PC-9 (cell line): Measurements from ENCODE around the gene CPTP. TPM values are rescaled to one million over a fixed set of nuclear protein-coding genes. Genes with fewer than 3 reads are reported as not detected.

Experiments
- BruUV-seq: library from RNA; stranded (reverse); fragments of 400-500 nt; replicated peaks from 2 replicates; lab custom pipeline; 2021; lab: Mats Ljungman, UMichigan
- CTCF ChIA-PET: fragments of 300-600 bp; sonication (Branson Sonifier 250); formaldehyde crosslinking; loops from one replicate; lab custom pipeline; 2022; ENCODE audit warnings: antibody characterized with exemption; lab: Charles Lee
- POLR2A ChIA-PET: fragments of 300-600 bp; sonication (Branson Sonifier 250); formaldehyde crosslinking; loops from one replicate; lab custom pipeline; 2022; ENCODE audit warnings: antibody characterized with exemption; ENCODE audit not compliant: unreplicated experiment; lab: Charles Lee
- DNase-seq, 2 experiments: peaks; one replicate each; pipeline versions ENCODE4 v3.0.0 to v3.0.0-alpha.2; 2015 to 2022; ENCODE audit warnings: mixed read lengths in 1 of 2
- H2AFZ ChIP-seq: fragments of 200-600 bp; sonication (generic); 2 replicates; pipeline ENCODE4 v1.8.1; 2017; ENCODE audit warnings: antibody characterized with exemption
- H3F3A ChIP-seq: fragments of 200-600 bp; sonication (generic); 2 replicates; pipeline ENCODE4 v1.8.1; 2017; ENCODE audit warnings: antibody characterized with exemption, mild to moderate bottlenecking, low read depth; ENCODE audit not compliant: insufficient read depth
- H3K27ac ChIP-seq: fragments of 200-600 bp; sonication (generic); 2 replicates; pipeline ENCODE4 v1.6.1; 2016; ENCODE audit warnings: mixed run types
- H3K27me3 ChIP-seq: fragments of 200-600 bp; sonication (generic); 2 replicates; pipeline ENCODE4 v1.6.1; 2016; ENCODE audit warnings: low read depth, mixed run types; ENCODE audit not compliant: insufficient read depth
- H3K36me3 ChIP-seq: fragments of 200-600 bp; sonication (generic); 2 replicates; pipeline ENCODE4 v1.6.1; 2016; ENCODE audit warnings: low read depth, mixed run types
- H3K4me1 ChIP-seq: fragments of 200-600 bp; sonication (generic); replicated peaks from 2 replicates; pipeline ENCODE4 v1.6.1; 2016; ENCODE audit warnings: mixed run types; ENCODE audit not compliant: insufficient read depth
- H3K4me2 ChIP-seq: fragments of 200-600 bp; sonication (generic); 2 replicates; pipeline ENCODE4 v1.6.1; 2017; ENCODE audit warnings: mixed run types
- H3K4me3 ChIP-seq: fragments of 200-600 bp; sonication (generic); 2 replicates; pipeline ENCODE4 v1.6.1; 2016; ENCODE audit warnings: mixed run types
- H3K79me2 ChIP-seq: fragments of 200-600 bp; sonication (generic); 2 replicates; pipeline ENCODE4 v1.6.1; 2017; ENCODE audit warnings: low read depth, mixed run types
- H3K9me2 ChIP-seq: fragments of 200-600 bp; sonication (generic); 2 replicates; pipeline ENCODE4 v1.8.1; 2017; ENCODE audit warnings: mild to moderate bottlenecking; ENCODE audit not compliant: insufficient read depth
- H3K9me3 ChIP-seq: fragments of 200-600 bp; sonication (generic); 2 replicates; pipeline ENCODE4 v1.8.1; 2016; ENCODE audit warnings: low read depth; ENCODE audit not compliant: insufficient read depth
- H4K20me1 ChIP-seq: fragments of 200-600 bp; sonication (generic); 2 replicates; pipeline ENCODE4 v1.8.1; 2017; ENCODE audit not compliant: insufficient read depth
- CTCF ChIP-seq: fragments of 200-600 bp; sonication (generic); conservative IDR thresholded peaks from 2 replicates; pipeline ENCODE4 v1.6.1; 2017; ENCODE audit warnings: mixed run types, antibody characterized with exemption, mild to moderate bottlenecking, moderate library complexity
- EZH2 ChIP-seq: fragments of 200-600 bp; sonication (generic); IDR thresholded peaks from 2 replicates; pipeline ENCODE4 v1.8.0; 2017; ENCODE audit warnings: antibody characterized with exemption, low read depth
- intact Hi-C: fragments of 100-400 bp; cut with micrococcal nuclease; formaldehyde crosslinking; loops from one replicate; pipeline ENCODE4 v1.10.0; 2022; ENCODE audit not compliant: unreplicated experiment
- total RNA-seq: library from RNA; stranded (reverse); gene quantifications from 2 replicates; pipeline ENCODE4 v1.2.3, GENCODE V29; 2021

The CPTP gene
- total RNA-seq, 1 experiment from 2014 or later = 33.7 TPM

- H3K27ac ChIP-seq = no peak overlapping the region
- H2AFZ ChIP-seq = no peak overlapping the region
- H3K79me2 ChIP-seq = peaks cover 27% of the 10 kb centered on the region
These were observed 27.2 kb downstream of the CPTP start for GRCh38 chr1:1351511-1352427.

GRCh38 chr1:1352786-1353388, 28.3 kb downstream of the CPTP start:
- ChIA-PET CTCF (no interaction called here), POLR2A (no interaction called here)
- no peaks in the 10 kb centered on the region for H3K9me3 ChIP-seq
- no peak for DNase-seq
- TF ChIP-seq CTCF = no peak
- TF ChIP-seq EZH2 = no peak
- H3K27ac ChIP-seq = no peak overlapping the region
- H2AFZ ChIP-seq = no peak overlapping the region
- no peaks in the 10 kb centered on the region for H3K9me2 ChIP-seq
- intact Hi-C loops = no loop called here
- no TSS peak for BruUV-seq
- peaks cover 16% of the 10 kb centered on the region for H3K79me2 ChIP-seq
- no peaks in the 10 kb centered on the region for H4K20me1 ChIP-seq
- no peaks in the 10 kb centered on the region for H3K27me3 ChIP-seq
- peaks cover 4% of the 10 kb centered on the region for H3K4me1 ChIP-seq
- H3F3A ChIP-seq = peaks cover 37% of the 10 kb centered on the region
- H3K4me3 ChIP-seq = no peak overlapping the region
- H3K4me2 ChIP-seq = no peak overlapping the region
- no peaks in the 10 kb centered on the region for H3K36me3 ChIP-seq

More at GRCh38 chr1:1351511-1352427, 27.2 kb downstream of the CPTP start:
- CTCF ChIA-PET = interaction anchor here (0.7 kb wide), 1 partner anchor 25 kb away, joined by 5 read pairs; no protein-coding TSS in a partner anchor
- H3K9me2 ChIP-seq = no peaks in the 10 kb centered on the region
- TSS peak; percentile 60 for BruUV-seq
- H3K36me3 ChIP-seq = no peaks in the 10 kb centered on the region
- peak overlapping the region; percentile 46 for H3K4me2 ChIP-seq
- TF ChIP-seq EZH2 = no peak
- TF ChIP-seq CTCF = no peak
- peaks cover 41% of the 10 kb centered on the region for H3F3A ChIP-seq
- no peaks in the 10 kb centered on the region for H3K27me3 ChIP-seq
- peaks cover 11% of the 10 kb centered on the region for H3K4me1 ChIP-seq
- intact Hi-C loops = no loop called here
- no peak overlapping the region for H3K4me3 ChIP-seq
- no peak for DNase-seq
- no peaks in the 10 kb centered on the region for H3K9me3 ChIP-seq
- POLR2A ChIA-PET = interaction anchor here (0.5 kb wide), 1 partner anchor 82 kb away, joined by 7 read pairs; no protein-coding TSS in a partner anchor
- H4K20me1 ChIP-seq = no peaks in the 10 kb centered on the region

- Histone ChIP-seq H3K36me3 (no peaks in the 10 kb centered on the region), H3K4me3 (no peak overlapping the region), H3K27ac (no peak overlapping the region), H3K4me1 (peaks cover 4% of the 10 kb centered on the region), H3K79me2 (peaks cover 9% of the 10 kb centered on the region; the same call in 1 of the 2 replicates), H3F3A (peaks cover 32% of the 10 kb centered on the region; the same call in 1 of the 2 replicates), H4K20me1 (no peaks in the 10 kb centered on the region), H3K9me3 (no peaks in the 10 kb centered on the region), H3K4me2 (no peak overlapping the region), H3K9me2 (no peaks in the 10 kb centered on the region), H3K27me3 (no peaks in the 10 kb centered on the region), H2AFZ (no peak overlapping the region)
- no peak for DNase-seq
- intact Hi-C loops = no loop called here
- POLR2A ChIA-PET = no interaction called here
- no TSS peak for BruUV-seq
- no peak for TF ChIP-seq CTCF
- no peak for TF ChIP-seq EZH2
- CTCF ChIA-PET = no interaction called here
These were observed 29.0 kb downstream of the CPTP start for GRCh38 chr1:1353389-1354151.
